Measurements from ENCODE around the gene MMEL1.
A peak's percentile ranks its signal among the peaks of the same experiment; 100 is the strongest.

DNA sequence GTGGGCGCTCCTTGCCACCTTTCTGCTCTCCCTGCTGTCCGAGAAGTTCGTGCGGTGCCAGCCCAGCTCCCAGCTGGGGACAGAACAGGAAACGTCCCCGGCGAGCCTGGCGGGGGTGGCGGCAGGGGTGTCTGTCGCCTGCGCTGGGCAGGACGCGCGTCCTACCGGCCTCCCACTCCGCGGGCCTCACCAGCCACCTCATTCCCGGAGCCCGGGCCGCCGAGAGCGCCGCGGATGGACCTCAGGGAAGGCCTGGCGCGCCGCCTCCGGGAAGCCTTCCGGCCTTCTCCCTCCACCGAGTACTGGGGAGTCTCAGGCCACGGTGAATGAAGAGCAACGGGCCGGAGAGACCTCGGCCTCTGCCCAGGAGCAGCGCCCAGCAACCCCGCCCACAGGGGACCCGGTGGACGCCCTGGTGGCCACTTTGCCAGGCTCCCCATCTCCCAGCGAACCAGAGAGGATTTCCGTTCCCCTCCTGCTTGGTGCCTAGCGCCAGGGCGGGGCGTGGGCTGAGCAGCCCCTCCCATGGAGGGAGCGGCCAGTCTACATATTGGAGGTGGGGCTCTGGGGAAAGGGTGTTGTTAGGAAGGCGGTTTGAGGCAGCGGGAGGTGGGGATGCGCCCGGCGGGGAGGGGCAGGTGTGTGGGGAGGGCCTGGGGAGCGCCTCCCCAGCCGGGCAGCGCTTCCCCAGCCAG lies 86.2 kb downstream of the MMEL1 start:
- TF ChIP-seq EP300 (IDR thresholded peaks at IDR 0.05) (peak in 1 of 4 donors; percentile 17), POLR2A (IDR thresholded peaks at IDR 0.05) (peak in 3 of 4 donors; percentile 21 to 55 (median 53)), POLR2AphosphoS5 (IDR thresholded peaks at IDR 0.05) (peak; percentile 45 to 91)
- TF ChIP-seq, protein P1, sequence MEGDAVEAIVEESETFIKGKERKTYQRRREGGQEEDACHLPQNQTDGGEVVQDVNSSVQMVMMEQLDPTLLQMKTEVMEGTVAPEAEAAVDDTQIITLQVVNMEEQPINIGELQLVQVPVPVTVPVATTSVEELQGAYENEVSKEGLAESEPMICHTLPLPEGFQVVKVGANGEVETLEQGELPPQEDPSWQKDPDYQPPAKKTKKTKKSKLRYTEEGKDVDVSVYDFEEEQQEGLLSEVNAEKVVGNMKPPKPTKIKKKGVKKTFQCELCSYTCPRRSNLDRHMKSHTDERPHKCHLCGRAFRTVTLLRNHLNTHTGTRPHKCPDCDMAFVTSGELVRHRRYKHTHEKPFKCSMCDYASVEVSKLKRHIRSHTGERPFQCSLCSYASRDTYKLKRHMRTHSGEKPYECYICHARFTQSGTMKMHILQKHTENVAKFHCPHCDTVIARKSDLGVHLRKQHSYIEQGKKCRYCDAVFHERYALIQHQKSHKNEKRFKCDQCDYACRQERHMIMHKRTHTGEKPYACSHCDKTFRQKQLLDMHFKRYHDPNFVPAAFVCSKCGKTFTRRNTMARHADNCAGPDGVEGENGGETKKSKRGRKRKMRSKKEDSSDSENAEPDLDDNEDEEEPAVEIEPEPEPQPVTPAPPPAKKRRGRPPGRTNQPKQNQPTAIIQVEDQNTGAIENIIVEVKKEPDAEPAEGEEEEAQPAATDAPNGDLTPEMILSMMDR (IDR thresholded peaks at IDR 0.05), result peak; percentile 15 to 70 (median 45)
